Heart left ventricle (tissue), 16 donors: Measurements from ENCODE around the gene SDF2L1. TPM values are rescaled to one million over a fixed set of nuclear protein-coding genes. Genes with fewer than 3 reads are reported as not detected.
"Not testable (repeated sequence)": the region's sequence is repeated elsewhere in the genome, so short reads cannot be mapped to it uniquely, and the experiment has no call there.

Source experiments
- ATAC-seq, 4 donors: fragments of 200-7000 bp; cut with Tn5 transposase; one replicate each; pipeline ENCODE4 v1.9.1; 2020 to 2022; ENCODE audit warnings: moderate library complexity in 4 of 4, mild to moderate bottlenecking in 3 of 4, moderate number of reproducible peaks in 1 of 4
- DNase-seq, 5 donors: peaks; one replicate each; pipeline ENCODE4 v3.0.0-alpha.2; 2020
- H3K27ac ChIP-seq, 12 donors: fragments of 200-600 bp; sonication (generic) in 4 of 12; one replicate each; pipeline versions ENCODE4 v1.5.0 to v1.8.0; 2016 to 2022; ENCODE audit warnings: mild to moderate bottlenecking in 2 of 12
- H3K27me3 ChIP-seq, 9 donors: fragments of 200-600 bp; sonication (generic) in 2 of 9; one replicate each; pipeline versions ENCODE4 v1.5.1 to v1.8.0; 2016 to 2022; ENCODE audit warnings: mild to moderate bottlenecking in 3 of 9
- H3K36me3 ChIP-seq, 9 donors: fragments of 200-600 bp; sonication (generic) in 2 of 9; one replicate each; pipeline versions ENCODE4 v1.5.0 to v1.8.0; 2018 to 2022; ENCODE audit warnings: mild to moderate bottlenecking in 2 of 9
- H3K4me1 ChIP-seq, 12 donors: fragments of 200-600 bp; sonication (generic) in 4 of 12; one replicate each; pipeline versions ENCODE4 v1.5.0 to v1.8.0; 2016 to 2022; ENCODE audit warnings: mild to moderate bottlenecking in 3 of 12
- H3K4me3 ChIP-seq, 12 donors: fragments of 200-600 bp; sonication (generic) in 4 of 12; one replicate each; pipeline versions ENCODE4 v1.5.0 to v1.8.0; 2017 to 2022; ENCODE audit warnings: mild to moderate bottlenecking in 9 of 12, moderate library complexity in 4 of 12
- H3K9me3 ChIP-seq, 12 donors: fragments of 200-600 bp; sonication (generic) in 4 of 12; one replicate each; pipeline versions ENCODE4 v1.5.0 to v1.8.0; 2016 to 2022; ENCODE audit warnings: mild to moderate bottlenecking in 1 of 12
- POLR2A ChIP-seq, 2 donors: fragments of 450-650 bp; IDR thresholded peaks; one replicate each; pipeline ENCODE4 v1.6.1; 2017; ENCODE audit warnings: antibody characterized with exemption in 2 of 2, mild to moderate bottlenecking in 2 of 2, moderate library complexity in 2 of 2
- WGBS, 4 donors: extraction: QIAGEN DNeasy Blood & Tissue Kit in 2 of 4; methylation state at CpG; one replicate each; pipeline versions ENCODE4 v1.1.5 to v1.1.7; 2013 to 2018; 5-methylcytosine and 5-hydroxymethylcytosine counted together
- intact Hi-C, 10 donors: fragments of 100-400 bp; cut with DNase I; formaldehyde crosslinking; loops; one replicate each; pipeline versions ENCODE4 v1.11.1 to v1.14.2; 2022
- polyA plus RNA-seq, 2 donors: library from polyadenylated mRNA; stranded (reverse); fragments of 200-250 nt; gene quantifications; one replicate each; pipeline ENCODE4 v1.2.3, GENCODE V29; 2013
- total RNA-seq, 9 donors: library from RNA; depleted of rRNA in 2 of 9; stranded (reverse); fragments of >200 nt in 2 of 9; fragmentation: NEBNext Ultra II Directional in 3 of 9; extraction: Animal tissue kit (Norgen Biotek cat#: 25700) in 3 of 9; gene quantifications; one replicate each; pipeline versions ENCODE4 v1.1.0 to v1.2.4, GENCODE V29; 2016 to 2023
- TF ChIP-seq, protein P1 (sequence below), 12 donors: fragments of 200-600 bp; sonication (generic) in 4 of 12; IDR thresholded peaks; one replicate each; pipeline versions ENCODE4 v1.5.0 to v1.8.0; 2018 to 2022; ENCODE audit warnings: antibody characterized with exemption in 12 of 12, mild to moderate bottlenecking in 5 of 12
- donor health status: ischemic (EF 13 %, LVEDD 7.1; RV severe dilation, severe dysfunction).
- donor health status: healthy with polysubstance abuse.
- donor health status: DM: no; HTN: yes; CAD: no.
- donor health status: DM: no; HTN: no; CAD: no.
- donor health status: ischemic (EF 25% LVEDD 6.9; RV normal size, moderate dysfunction).
- donor health status: ischemic (EF 25% LVEDD 5.7; RV mildly dilated, moderate dysfunction).
- donor health status: healthy.
- donor health status: DM: yes; HTN: yes; CAD: no.
- donor health status: ischemic (EF 35%, LVEDD 5.7; RV mildly dilated, moderate dysfunction).
- donor health status: nonischemic (EF 11% LVEDD 7.7; RV severe dilation, severe dysfunction).
- donor health status: DM: yes; HTN: yes; CAD: no.
- donor health status: PGD.
- donor health status: ischemic (EF 29% LVEDD 5.4; RV normal size, mild dysfunction).
- donor health status: nonischemic (EF 23%, LVEDD 6.1; RV moderate dilation, normal function).

Gene SDF2L1
- total and polyA plus RNA-seq, 11 donors, result 14.1 to 226 (median 24.5) TPM

DNA sequence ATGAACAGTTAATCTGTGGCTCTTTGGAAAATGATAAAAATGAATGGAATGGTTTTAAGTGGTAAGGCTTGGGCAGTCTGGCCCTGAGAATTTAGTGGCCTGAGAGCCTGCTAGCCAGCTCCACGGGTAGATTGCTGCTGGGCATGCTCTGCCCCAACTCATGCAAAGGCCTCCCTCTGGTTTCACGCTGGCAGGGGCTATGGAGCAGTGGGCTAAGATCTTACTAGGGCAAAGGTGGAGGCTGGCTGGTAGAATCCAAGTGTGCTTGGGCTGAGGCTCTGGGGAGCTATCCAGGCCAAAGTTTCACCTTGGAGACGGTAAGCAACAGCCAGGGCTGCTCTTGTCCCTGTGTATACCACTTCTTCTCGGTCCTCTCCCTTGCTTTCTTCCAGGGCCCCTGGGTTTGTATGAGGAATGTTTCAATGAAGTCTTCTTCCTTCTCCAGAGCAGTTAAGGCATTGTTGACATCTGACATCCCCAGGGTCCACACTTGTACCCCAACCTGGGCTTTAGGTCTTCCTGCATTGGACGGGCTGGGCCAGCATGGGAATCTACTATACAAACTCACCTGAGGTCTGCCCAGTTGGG is 47.1 kb upstream of the SDF2L1 start:
- Histone ChIP-seq H3K4me3 (no peak overlapping the region), H3K36me3 (peaks cover 0 to 53% (median 43%) of the 10 kb centered on the region in 9 donors), H3K27ac (peak overlapping the region in 5 of 12 donors; percentile 12 to 64 (median 23)), H3K4me1 (peaks cover 5 to 62% (median 45%) of the 10 kb centered on the region in 12 donors), H3K27me3 (no peaks in the 10 kb centered on the region), H3K9me3 (no peaks in the 10 kb centered on the region)
- peak; percentile 68 to 83 (median 76) for ATAC-seq
- TF ChIP-seq, protein P1, sequence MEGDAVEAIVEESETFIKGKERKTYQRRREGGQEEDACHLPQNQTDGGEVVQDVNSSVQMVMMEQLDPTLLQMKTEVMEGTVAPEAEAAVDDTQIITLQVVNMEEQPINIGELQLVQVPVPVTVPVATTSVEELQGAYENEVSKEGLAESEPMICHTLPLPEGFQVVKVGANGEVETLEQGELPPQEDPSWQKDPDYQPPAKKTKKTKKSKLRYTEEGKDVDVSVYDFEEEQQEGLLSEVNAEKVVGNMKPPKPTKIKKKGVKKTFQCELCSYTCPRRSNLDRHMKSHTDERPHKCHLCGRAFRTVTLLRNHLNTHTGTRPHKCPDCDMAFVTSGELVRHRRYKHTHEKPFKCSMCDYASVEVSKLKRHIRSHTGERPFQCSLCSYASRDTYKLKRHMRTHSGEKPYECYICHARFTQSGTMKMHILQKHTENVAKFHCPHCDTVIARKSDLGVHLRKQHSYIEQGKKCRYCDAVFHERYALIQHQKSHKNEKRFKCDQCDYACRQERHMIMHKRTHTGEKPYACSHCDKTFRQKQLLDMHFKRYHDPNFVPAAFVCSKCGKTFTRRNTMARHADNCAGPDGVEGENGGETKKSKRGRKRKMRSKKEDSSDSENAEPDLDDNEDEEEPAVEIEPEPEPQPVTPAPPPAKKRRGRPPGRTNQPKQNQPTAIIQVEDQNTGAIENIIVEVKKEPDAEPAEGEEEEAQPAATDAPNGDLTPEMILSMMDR (IDR thresholded peaks at IDR 0.05), result no peak
- no peak for TF ChIP-seq POLR2A (IDR thresholded peaks at IDR 0.05)
- 56 to 67% (median 60%) methylated on average over 5 of the region's 5 CpGs for WGBS, 4 donors
- intact Hi-C loops, result loop anchor here in 1 of 10 donors (5.0 kb wide), 1 partner anchor 32 kb away; no protein-coding TSS in a partner anchor
- peak in 2 of 5 donors; percentile 62 to 67 for DNase-seq

DNA sequence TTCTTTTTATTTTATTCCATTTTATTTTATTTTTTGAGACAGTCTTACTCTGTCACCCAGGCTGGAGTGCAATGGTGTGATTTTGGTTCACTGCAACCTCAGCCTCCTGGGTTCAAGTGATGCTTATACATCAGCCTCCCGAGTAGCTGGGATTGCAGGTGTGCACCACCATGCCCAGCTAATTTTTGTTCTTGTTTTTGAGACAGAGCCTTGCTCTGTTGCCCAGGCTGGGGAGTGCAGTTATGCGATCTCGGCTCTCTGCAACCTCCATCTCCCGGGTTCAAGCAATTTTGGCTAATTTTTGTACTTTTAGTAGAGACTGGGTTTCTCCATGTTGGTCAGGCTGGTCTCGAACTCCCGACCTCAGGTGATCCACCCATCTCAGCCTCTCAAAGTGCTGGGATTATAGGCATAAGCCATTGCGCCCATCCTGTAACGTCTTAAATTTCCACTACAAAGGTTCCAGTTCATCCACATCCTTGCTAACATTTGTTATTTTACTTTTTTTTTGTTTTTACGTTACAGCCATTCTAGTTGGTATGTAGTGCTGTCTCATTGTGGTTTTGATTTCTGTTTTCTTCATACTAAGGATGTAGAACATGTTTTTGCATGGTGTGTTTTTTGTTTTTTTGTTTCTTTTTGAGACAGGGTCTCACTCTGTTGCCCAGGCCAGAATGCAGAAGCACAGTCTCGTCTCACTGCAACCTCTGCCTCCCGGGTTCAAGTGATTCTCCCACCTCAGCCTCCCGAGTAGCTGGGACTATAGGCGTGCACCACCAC is 45.6 kb upstream of the SDF2L1 start:
- Histone ChIP-seq H3K36me3 (peaks cover 0 to 53% (median 43%) of the 10 kb centered on the region in 9 donors), H3K4me1 (peaks cover 5 to 46% (median 30%) of the 10 kb centered on the region in 12 donors)
- ATAC-seq, H3K4me3 ChIP-seq, intact Hi-C loops, H3K27me3 ChIP-seq, DNase-seq, H3K9me3 ChIP-seq, H3K27ac ChIP-seq: not testable (repeated sequence)
- WGBS, 4 donors, result 95 to 97% (median 97%) methylated on average over 13 of the region's 13 CpGs

DNA sequence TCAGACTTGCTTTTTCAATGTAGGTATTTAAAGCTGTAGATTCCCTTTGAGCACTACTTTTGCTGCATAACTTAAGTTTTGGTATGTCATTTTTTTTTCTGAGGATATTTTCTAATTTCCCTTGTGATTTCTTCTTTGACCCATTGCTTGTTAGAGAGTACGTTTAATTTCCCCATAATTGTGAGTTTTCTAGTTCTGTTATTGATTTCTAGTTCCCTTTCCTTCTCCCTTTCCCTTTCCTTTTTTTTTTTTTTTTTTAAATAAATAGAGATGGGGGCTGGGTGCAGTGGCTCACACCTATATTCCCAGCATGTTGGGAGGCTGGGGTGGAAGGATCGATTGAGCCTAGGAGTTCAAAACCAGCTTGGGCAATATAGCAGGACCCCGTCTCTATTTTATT is 43.8 kb upstream of the SDF2L1 start:
- H3K4me3 ChIP-seq, result no peak overlapping the region
- no peak overlapping the region for H3K27ac ChIP-seq
- TF ChIP-seq, protein P1 (IDR thresholded peaks at IDR 0.05), result no peak
- TF ChIP-seq POLR2A (IDR thresholded peaks at IDR 0.05), result no peak
- 86 to 94% (median 89%) methylated on average over 3 of the region's 3 CpGs for WGBS, 4 donors
- H3K36me3 ChIP-seq, result peaks cover 0 to 45% (median 35%) of the 10 kb centered on the region in 9 donors
- no peak for DNase-seq
- H3K27me3 ChIP-seq, result no peaks in the 10 kb centered on the region
- ATAC-seq, result no peak
- intact Hi-C loops, result no loop called here
- no peaks in the 10 kb centered on the region for H3K9me3 ChIP-seq
- H3K4me1 ChIP-seq, result peaks cover 0 to 32% (median 21%) of the 10 kb centered on the region in 12 donors

DNA sequence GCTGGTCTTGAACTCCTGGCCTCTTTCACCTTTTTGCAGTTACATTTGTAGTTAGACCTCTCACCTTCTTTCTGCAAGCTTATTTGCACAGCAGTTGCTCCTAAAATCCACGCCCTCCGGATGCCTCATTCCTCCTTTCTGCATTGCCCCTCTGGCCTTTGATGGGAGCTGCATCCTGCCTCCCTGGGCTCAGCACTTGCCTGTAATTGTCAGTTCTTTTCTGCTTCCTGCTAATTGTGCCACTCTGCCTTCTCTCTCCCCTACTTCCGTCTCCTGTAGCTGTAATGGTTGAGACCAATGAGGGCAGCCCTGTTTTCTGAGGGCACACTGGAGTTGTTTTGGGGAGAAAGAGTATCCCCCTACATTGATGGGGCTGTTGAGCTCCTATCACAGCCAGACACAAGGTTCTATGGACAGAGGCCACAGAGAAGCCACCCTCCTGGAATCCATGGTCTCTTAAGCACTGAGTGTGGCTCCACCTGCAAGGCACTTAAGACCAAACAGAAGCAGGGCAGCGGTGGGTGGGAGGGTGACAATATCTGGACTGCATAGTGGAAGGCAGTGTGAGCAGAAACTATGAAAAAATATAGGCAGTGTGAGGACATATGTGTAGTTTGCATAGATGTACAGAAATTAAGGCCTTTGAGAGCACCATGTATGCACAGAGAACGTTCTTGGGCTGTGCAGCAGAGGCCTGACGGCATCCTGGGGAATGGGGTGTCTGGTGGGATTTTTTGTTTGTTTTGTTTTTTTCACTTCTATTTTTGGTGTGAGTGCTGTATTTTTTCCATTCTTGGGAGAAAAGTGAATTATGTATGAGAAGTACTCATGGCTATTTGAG is 42.8 kb upstream of the SDF2L1 start:
- 87 to 89% (median 87%) methylated on average over 6 of the region's 6 CpGs for WGBS, 4 donors
- H3K9me3 ChIP-seq, result no peaks in the 10 kb centered on the region
- ATAC-seq (no peak), DNase-seq (no peak)
- H3K4me3 ChIP-seq, result no peak overlapping the region
- peaks cover 0 to 36% (median 26%) of the 10 kb centered on the region in 9 donors for H3K36me3 ChIP-seq
- no peak for TF ChIP-seq POLR2A (IDR thresholded peaks at IDR 0.05)
- no peaks in the 10 kb centered on the region for H3K27me3 ChIP-seq
- peaks cover 0 to 30% (median 14%) of the 10 kb centered on the region in 12 donors for H3K4me1 ChIP-seq
- no peak overlapping the region for H3K27ac ChIP-seq
- intact Hi-C loops, result no loop called here
